HEK293T (cell line): ENCODE measurements around the gene RNU1-1.
"Not testable (repeated sequence)": the region's sequence is repeated elsewhere in the genome, so short reads cannot be mapped to it uniquely, and the experiment has no call there.

Source experiments
- ARNT ChIP-seq: fragments of 450-650 bp; IDR thresholded peaks from 2 replicates; pipeline ENCODE4 v1.6.1; 2017; ENCODE audit warnings: mild to moderate bottlenecking
- CTBP1 ChIP-seq: fragments of 450-650 bp; IDR thresholded peaks from 2 replicates; pipeline ENCODE4 v1.6.1; 2016; ENCODE audit warnings: borderline replicate concordance
- ELF4 ChIP-seq: fragments of 450-650 bp; IDR thresholded peaks from 2 replicates; pipeline ENCODE4 v1.6.1; 2017; ENCODE audit warnings: antibody characterized with exemption
- FOXA1 ChIP-seq: fragments of 450-650 bp; IDR thresholded peaks from 2 replicates; pipeline ENCODE4 v1.6.1; 2016; ENCODE audit warnings: mild to moderate bottlenecking
- FOXK2 ChIP-seq: fragments of 450-650 bp; IDR thresholded peaks from 2 replicates; pipeline ENCODE4 v1.6.1; 2016; ENCODE audit warnings: mild to moderate bottlenecking
- FOXM1 ChIP-seq: fragments of 450-650 bp; IDR thresholded peaks from 2 replicates; pipeline ENCODE4 v1.6.1; 2017; ENCODE audit warnings: mild to moderate bottlenecking, borderline replicate concordance
- HDGF ChIP-seq: fragments of 450-650 bp; IDR thresholded peaks from 2 replicates; pipeline ENCODE4 v1.6.1; 2017; ENCODE audit warnings: antibody characterized with exemption, borderline replicate concordance
- LEF1 ChIP-seq: fragments of 450-650 bp; IDR thresholded peaks from 2 replicates; pipeline ENCODE4 v1.6.1; 2017; ENCODE audit warnings: mild to moderate bottlenecking, borderline replicate concordance
- NFRKB ChIP-seq: fragments of 450-650 bp; IDR thresholded peaks from 2 replicates; pipeline ENCODE4 v1.6.1; 2016; ENCODE audit warnings: mild to moderate bottlenecking, moderate library complexity
- SP1 ChIP-seq: fragments of 450-650 bp; IDR thresholded peaks from 2 replicates; pipeline ENCODE4 v1.6.1; 2017
- SUZ12 ChIP-seq: fragments of 450-650 bp; IDR thresholded peaks from 2 replicates; pipeline ENCODE4 v1.6.1; 2016; ENCODE audit warnings: mild to moderate bottlenecking
- TARDBP ChIP-seq: fragments of 450-650 bp; IDR thresholded peaks from 2 replicates; pipeline ENCODE4 v1.6.1; 2016
- ZNF384 ChIP-seq: fragments of 450-650 bp; IDR thresholded peaks from 2 replicates; pipeline ENCODE4 v1.6.1; 2016
- TF ChIP-seq, protein P1 (sequence below): fragments of 450-650 bp; IDR thresholded peaks from 2 replicates; pipeline ENCODE4 v1.6.1; 2016

DNA sequence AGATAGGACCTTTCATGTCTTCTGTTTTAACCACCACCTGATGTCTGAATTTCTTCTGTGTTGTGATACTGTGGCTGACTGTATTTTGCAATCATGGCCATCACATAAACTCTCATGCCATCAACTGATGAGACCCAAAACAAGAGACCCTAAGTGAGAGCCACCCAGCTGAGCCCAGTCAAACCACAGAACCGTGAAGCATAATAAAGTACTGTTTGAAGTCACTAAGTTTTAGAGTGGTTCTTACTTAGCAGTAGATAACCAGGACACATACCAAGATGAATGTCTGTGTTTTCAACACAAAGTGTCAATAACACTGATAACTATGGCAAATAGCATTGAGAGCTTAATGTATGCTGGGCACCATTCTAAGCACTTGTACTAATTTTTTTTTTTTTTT is 35.5 kb upstream of the RNU1-1 start:
- TF ChIP-seq ELF4, SP1, FOXM1, HDGF, SUZ12, ZNF384, CTBP1, NFRKB, ARNT, TARDBP, FOXA1, LEF1, FOXK2: not testable (repeated sequence)
- TF ChIP-seq, protein P1, sequence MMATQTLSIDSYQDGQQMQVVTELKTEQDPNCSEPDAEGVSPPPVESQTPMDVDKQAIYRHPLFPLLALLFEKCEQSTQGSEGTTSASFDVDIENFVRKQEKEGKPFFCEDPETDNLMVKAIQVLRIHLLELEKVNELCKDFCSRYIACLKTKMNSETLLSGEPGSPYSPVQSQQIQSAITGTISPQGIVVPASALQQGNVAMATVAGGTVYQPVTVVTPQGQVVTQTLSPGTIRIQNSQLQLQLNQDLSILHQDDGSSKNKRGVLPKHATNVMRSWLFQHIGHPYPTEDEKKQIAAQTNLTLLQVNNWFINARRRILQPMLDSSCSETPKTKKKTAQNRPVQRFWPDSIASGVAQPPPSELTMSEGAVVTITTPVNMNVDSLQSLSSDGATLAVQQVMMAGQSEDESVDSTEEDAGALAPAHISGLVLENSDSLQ: not testable (repeated sequence)
